ENCODE results near the gene PTTG1IP. TPM values are rescaled to one million over a fixed set of nuclear protein-coding genes. Genes with fewer than 3 reads are reported as not detected.

Gene PTTG1IP
- total and polyA plus RNA-seq, 10 of the 15 experiments (the other 5 are each of a cell fraction or from before 2014, with no cell fraction given), result 2.4 to 56.4 (median 44.4) TPM

GRCh38 chr21:44908908-44909307 lies 35.4 kb upstream of the PTTG1IP start:
- Histone ChIP-seq H3K4me1 (ENCODE audit: control insufficient read depth, insufficient read depth, low read length) (peaks cover 28% of the 10 kb centered on the region), H4K20me1 (ENCODE audit: control insufficient read depth, insufficient read depth) (no peaks in the 10 kb centered on the region), H3K79me2 (ENCODE audit: control insufficient read depth, insufficient read depth, low read length) (peaks cover 9% of the 10 kb centered on the region), H3K9ac (ENCODE audit: control insufficient read depth, insufficient read depth, low read length) (no peak overlapping the region), H3K36me3 (ENCODE audit: control insufficient read depth in 2 of 2, insufficient read depth in 2 of 2, low read length in 1 of 2) (peaks cover 3 to 20% of the 10 kb centered on the region in 2 experiments; a peak in 3 of 4 replicates), H3K27ac (ENCODE audit: control insufficient read depth, insufficient read depth) (no peak overlapping the region), H3K27me3 (replicated peaks in 1 of 2; ENCODE audit: control insufficient read depth in 2 of 2, insufficient read depth in 2 of 2, low read length in 1 of 2) (no peaks in the 10 kb centered on the region), H3K9me3 (replicated peaks; ENCODE audit: control insufficient read depth, insufficient read depth, low read length) (no peaks in the 10 kb centered on the region), H2AFZ (ENCODE audit: control insufficient read depth, low read depth, low read length) (no peak overlapping the region), H3K4me3 (no peak overlapping the region), H3K4me2 (ENCODE audit: control insufficient read depth, insufficient read depth) (no peak overlapping the region)
- ChIA-PET CTCF (interaction anchor here (0.9 to 2.4 kb wide), 5 partner anchors 11 to 28 kb away, joined by 3 to 13 read pairs (median 8); partner anchors contain the start of gene ITGB2), POLR2A (interaction anchor here (2.4 kb wide), 1 partner anchor 19 kb away, joined by 19 read pairs; no protein-coding TSS in a partner anchor), SMC1A (ENCODE audit: uncharacterized antibody, unreplicated experiment) (interaction anchor here (1.9 kb wide), 1 partner anchor 18 kb away, joined by 10 read pairs; no protein-coding TSS in a partner anchor), RAD21 (ENCODE audit: unreplicated experiment) (interaction anchor here (1.9 kb wide), 1 partner anchor 19 kb away, joined by 20 read pairs; no protein-coding TSS in a partner anchor)
- BruUV-seq (replicated peaks), result no TSS peak
- TF ChIP-seq SREBF2 (IDR thresholded peaks at IDR 0.05; ENCODE audit: low read length) (no peak), ZBTB4 (CRISPR knock-in tag; IDR thresholded peaks at IDR 0.05) (no peak), IRF4 (IDR thresholded peaks at IDR 0.05; ENCODE audit: low read depth, low read length) (no peak), SMC3 (IDR thresholded peaks at IDR 0.05; ENCODE audit: borderline replicate concordance, low read length) (no peak), BMI1 (IDR thresholded peaks at IDR 0.05; ENCODE audit: borderline replicate concordance) (no peak), MYB (IDR thresholded peaks at IDR 0.05; ENCODE audit: borderline replicate concordance, low read depth, low read length) (no peak), SIN3A (IDR thresholded peaks at IDR 0.05; ENCODE audit: low read depth, low read length) (no peak), SRF (IDR thresholded peaks at IDR 0.05; ENCODE audit: low read depth in 2 of 2, low read length in 2 of 2) (no peak), PAX5 (IDR thresholded peaks at IDR 0.05; ENCODE audit: borderline replicate concordance, low read depth, low read length) (no peak), MEF2A (IDR thresholded peaks at IDR 0.05; ENCODE audit: insufficient read depth, low read depth, low read length) (no peak), ZSCAN29 (IDR thresholded peaks at IDR 0.05) (no peak)
- intact Hi-C loops (cut with micrococcal nuclease; ENCODE audit: unreplicated experiment), result no loop called here
- FAIRE-seq (no peak), DNase-seq (ENCODE audit: low read depth, low spot score) (no peak), ATAC-seq (no peak)
- WGBS (ENCODE audit: insufficient coverage, insufficient replicate concordance, low lambda C conversion rate, missing lambda C conversion rate), result 92% methylated on average over 17 of the region's 21 CpGs
- in situ Hi-C loops (cut with MboI), result no loop called here
